Fibroblast of skin of left biceps (primary cell): ENCODE data around the gene SLC30A3.
"Not testable (repeated sequence)": the region's sequence is repeated elsewhere in the genome, so short reads cannot be mapped to it uniquely, and the experiment has no call there.

Experiments used
- DNase-seq, 2 experiments: peaks; one replicate each; pipeline ENCODE4 v3.0.0-alpha.2; 2013; ENCODE audit warnings: low read depth in 2 of 2

SLC30A3 gene, protein sequence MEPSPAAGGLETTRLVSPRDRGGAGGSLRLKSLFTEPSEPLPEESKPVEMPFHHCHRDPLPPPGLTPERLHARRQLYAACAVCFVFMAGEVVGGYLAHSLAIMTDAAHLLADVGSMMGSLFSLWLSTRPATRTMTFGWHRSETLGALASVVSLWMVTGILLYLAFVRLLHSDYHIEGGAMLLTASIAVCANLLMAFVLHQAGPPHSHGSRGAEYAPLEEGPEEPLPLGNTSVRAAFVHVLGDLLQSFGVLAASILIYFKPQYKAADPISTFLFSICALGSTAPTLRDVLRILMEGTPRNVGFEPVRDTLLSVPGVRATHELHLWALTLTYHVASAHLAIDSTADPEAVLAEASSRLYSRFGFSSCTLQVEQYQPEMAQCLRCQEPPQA

DNA sequence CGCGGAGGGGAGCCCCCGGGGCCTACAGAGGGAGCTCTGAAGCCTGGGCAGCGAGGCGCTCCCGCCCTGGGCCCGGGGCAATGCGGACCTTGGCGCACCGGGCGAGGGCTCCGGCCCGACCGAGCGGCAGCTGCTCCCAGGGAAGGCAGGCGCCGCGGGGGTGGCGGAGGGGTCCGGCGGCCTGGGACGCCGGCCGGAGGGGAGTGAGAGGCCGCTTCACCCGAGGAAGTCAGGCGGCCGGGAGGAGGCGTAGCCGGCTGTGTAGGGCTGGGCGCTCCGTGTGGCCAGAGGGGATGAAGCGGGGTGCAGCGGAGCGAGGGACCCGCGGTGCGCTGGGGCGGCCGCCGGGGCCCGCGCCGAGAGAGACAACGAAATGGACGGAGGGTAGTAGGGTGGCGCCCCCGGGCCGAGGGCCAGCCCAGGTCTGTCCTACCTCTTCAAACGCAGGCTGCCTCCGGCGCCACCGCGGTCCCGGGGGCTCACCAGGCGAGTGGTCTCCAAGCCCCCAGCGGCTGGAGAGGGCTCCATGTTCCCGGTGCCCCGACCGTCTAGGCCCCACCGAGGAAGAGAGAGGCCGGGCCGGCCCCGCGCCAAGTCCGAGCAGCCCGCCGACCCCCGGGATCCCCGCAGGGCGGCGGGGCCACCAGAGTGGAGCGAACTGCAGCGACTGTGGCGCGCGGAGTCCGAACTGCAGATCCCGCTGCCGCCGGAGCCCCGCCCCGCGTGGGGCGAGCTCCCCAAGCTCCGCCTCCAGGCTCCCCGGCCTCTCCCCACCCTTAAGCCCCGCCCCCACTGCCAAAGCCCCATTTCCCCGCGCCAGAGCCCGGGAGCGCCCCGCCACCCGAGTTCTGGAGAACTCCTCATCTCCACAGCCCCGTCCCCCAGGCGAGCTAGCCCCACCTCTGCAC, at the start of gene SLC30A3:
SLC30A3 (minus strand) TSS at position 669 of the 908 bp plus-strand sequence; CDS start at position 528, 141 bp downstream.
- no peak for DNase-seq

DNA sequence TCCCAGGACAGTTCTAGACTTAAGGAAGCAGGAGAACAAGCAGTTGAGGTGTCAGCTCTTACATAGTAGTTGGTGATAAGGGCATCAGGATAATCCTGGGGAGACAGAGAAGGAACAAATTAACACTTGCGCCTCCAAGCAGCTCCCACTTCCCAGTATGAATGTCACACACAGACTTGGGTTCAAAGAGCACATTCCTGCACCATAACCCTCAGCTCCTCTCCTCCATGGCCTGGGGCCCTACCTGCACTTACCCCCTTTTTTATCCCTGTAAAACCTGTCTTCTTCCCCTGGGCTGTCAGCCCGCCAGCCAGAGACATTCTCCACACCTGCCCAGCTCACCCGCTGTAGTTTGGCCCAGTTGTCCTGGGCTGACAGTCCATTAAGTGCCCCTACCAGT, 49.3 kb upstream of the SLC30A3 start:
- DNase-seq: no peak

DNA sequence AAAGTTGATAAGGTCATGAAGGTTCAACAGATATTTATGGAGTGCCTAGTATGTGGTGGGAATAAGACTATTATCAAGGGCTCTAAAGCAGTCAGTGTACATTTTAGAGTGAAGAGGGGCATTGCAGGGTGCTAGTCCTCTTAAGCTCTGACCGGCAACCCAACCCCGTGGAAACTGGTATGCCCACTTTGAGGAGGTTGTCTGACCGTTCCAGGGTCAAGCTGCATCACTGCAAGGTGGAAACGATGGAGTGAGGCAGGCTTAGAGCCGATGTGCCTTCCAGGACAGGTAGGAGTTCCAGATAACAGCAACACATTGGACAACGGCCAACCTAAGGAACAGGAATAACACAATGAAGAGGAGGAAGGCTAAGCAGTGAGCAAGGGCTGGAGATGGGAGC, 46.8 kb upstream of the SLC30A3 start:
- no peak for DNase-seq

DNA sequence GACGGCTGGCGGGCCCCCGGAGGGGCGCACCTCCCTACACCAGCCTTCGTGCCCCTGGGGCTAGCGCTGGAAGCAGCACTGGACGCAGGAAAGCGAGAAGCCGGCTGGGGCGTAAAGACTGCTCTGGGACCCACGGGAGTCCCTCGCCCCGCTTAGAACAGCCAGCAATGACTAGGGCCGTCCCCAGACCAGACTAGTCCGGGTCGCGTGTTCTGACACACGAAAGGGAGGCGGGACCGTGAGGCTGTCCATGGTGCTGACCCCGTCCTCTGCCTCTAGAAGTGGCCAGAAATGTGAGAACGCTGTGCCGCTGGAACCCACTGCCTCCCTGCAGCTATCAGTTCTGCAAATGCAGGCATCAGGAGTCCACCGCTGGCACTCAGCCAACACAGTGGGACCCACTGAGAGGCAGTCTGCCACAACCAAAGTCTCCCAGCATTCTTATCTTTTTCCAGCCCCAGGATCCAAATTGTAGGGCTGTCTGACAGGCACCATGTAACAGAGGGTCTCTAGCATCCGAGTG, 45.6 kb upstream of the SLC30A3 start, which contains the start of gene UCN:
UCN (minus strand) TSS at position 87 of the 523 bp plus-strand sequence. CDS start 550 bp downstream, outside the sequence.
- DNase-seq: no peak

DNA sequence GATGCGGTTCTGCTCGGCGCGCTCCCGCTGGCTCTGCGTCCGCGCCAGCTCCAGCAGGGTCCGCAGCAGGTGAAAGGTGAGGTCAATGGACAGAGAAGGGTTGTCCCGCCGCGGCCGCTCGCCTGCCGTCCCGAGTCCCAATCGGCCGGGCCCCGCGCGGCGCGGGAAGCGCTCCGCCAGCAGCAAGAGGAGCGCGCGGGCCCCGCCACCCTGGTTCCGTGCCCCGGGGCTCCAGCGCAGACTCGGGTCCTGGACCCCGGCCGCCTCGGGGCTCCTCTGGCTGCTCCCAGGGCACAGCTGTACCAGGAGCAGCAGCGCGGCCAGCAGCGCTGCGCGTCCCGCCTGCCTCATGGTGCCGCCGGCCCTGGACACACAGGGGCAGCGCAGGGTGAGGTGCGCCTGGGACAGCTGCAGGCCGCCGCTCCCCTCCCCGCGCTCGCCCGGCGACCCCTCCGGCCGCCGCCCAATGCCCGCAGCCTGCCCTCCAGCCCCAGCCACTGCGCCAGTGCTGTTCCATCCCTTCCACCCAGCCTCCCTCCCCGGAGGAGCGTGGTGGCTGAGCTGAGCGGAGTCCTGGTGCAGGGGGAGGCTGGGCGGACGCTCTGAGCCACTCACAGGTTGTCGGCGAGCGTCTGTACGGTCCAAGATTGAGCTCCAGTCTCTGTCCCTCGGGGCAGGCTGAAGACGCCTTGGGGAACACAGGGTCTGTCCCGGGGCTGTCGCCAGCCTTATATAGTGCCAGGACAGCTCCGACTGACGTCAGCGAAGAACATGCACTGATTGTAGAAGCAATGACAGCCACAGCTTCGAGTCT, 44.9 kb upstream of the SLC30A3 start:
- DNase-seq: no peak

DNA sequence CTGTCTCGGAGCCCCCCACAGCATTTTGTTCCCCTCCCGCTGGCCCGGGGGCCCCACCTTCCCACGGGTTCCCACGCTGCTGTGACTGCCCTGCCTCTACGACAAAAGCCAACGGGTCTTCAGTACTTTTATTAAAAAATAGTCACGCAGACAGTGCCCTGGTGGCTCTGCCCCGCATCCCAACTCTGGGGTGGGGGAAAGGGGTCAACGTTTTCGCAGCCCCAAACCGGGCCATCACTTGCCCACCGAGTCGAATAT, 44.4 kb upstream of the SLC30A3 start:
- no peak for DNase-seq

DNA sequence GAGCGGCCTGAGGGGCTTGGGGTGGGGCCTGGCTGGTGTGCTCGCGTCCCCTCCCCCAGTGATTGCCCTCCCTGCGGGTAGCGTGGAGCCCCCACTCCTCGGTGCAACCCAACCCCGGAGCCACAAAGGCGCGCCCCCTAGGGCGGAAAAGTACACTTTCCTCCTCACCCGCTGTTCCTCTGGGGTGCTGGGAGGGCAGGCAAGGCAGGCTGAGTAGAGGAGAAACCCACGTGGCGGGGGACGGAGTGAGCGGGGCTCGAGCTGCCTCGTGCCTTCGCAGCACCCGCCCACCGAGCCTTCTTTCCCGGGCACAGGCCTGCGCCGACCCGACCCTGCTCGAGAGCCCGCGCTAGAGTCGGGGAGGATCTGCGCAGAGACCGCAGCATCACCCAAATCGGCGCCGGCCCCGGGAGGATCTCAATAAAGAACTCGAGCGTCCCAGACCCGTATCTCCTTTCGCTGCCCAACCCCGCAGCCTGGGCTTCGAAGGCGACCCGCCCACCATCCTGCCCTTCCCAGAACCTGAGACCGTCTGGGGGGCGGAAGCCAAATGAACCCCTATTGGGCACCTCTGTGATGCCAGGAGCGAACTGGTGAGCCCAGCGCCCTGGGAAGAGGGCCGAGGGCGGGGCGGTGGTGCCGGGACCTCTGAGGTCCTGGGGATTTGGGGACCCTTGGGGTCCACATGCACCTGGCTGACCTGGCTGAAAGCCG, 43.9 kb upstream of the SLC30A3 start:
- DNase-seq: no peak

DNA sequence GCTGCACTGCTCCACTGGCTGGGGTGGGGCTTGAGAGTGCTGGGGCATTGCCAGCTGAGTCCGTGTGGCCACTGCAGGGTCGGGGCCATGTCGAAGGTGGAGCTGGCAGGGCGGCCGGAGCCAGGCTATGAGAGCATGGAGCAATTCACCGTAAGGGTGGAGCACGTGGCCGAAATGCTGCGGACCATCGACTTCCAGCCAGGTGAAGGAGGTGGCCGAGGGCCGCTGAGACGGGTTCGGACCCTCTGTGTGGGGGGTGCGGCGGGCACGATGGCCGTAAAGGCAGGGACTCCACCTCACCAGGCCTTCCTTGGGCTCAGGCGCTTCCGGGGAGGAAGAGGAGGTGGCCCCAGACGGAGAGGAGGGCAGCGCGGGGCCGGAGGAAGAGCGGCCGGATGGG, 43.3 kb upstream of the SLC30A3 start:
- DNase-seq: no peak

DNA sequence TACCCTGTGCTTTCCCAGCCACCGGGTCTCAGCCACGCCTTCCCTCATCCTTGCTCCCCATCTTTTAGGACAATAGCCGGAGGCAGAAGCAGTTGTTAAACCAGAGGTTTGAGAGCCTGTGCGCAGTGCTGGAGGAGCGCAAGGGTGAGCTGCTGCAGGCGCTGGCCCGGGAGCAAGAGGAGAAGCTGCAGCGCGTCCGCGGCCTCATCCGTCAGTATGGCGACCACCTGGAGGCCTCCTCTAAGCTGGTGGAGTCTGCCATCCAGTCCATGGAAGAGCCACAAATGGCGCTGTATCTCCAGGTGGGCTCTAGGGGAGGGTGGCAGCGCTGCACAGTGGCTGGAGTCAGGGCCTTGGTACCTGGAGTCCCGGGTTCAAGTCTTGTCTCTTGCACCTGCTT, 42.7 kb upstream of the SLC30A3 start:
- no peak for DNase-seq

DNA sequence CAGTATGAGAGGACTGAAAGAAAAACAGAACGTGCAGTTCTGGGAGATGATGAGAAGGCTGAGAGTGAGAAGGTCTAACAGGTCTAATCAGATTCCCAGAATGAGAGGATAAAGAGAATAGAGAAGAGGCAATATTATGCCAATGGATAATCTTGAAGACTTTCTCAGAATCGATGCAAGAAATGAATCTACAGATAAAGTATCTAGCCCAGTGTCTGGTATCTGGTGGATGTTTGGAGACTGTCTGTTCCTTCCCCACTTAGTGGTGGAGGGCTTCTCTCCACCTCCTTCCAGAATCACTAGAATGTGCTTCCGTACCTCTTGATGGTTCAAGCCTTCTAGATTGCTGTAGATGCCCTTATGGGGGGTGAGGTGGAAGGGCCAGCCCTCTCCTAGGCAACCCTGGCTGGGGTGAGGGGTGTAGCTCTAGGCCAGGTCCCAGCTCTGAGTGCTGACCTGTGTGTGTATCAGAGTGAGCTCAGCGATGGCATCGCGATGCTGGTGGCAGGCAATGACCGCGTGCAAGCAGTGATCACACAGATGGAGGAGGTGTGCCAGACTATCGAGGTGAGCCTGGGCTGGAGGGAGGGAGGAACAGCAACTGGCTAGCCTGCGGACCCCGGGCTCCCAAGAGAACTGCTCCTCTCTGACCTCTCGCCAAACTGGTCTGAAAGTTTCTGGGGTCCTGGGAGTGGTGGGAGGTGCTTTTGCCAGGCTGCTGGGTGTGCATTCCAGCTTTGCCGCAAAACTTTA, 41.8 kb upstream of the SLC30A3 start:
- no peak for DNase-seq

DNA sequence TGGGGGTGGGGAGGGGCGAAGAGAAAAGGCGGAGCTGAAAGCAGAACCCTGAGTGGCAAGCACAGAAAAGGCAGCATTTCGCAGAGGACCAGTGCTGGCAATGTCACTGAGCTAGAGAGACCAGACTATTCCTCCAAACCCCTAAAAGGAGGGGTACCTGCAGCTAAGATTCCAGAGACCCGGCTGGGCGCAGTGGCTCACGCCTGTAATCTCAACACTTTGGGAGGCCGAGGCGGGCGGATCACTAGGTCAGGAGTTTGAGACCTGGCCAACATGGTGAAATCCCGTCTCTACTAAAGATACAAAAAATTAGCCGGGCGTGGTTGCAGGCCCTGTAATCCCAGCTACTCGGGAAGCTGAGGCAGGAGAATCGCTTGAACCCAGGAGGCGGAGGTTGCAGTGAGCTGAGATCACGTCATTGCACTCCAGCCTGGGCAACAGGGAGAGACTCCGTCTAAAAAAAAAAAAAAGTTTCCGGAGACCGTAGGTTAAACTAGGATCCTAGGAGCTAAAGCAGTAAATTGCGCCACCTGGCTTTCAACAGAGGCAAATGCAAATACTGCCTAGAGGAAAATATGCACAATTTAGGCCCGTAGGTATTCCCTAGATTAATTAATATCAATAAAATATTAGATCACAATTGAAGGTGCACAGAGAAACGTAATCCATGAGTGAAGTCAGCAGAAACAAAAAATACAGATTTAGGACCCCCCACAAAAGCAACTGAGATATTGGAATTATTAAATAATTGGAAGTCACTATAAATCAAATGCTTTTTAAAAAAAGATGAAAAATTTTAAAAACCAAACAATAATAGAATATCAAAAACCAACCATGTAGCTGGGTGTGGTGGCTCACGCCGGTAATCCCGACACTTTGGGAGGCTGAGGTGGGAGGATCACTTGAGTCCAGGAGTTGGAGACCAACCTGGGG, 40.5 kb upstream of the SLC30A3 start:
- peak; percentile 36 to 41 for DNase-seq

DNA sequence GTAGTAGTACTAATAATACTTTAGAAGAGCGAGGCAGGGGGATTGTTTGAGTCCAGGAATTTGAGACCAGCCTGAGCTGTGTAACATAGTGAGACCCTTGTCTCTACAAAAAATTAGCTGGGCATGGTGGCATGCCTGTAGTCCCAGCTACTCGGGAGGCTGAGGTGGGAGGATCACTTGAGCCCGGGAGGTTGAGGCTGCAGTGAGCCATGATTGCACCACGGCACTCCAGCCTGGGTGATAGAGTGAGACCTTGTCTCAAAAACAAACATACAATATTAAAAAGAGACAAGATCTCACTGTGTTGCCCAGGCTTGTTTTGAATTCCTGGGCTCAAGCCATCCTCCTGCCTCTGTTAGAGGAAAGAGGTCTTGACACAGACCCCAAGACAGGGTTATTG, 37.8 kb upstream of the SLC30A3 start:
- not testable (repeated sequence) for DNase-seq

DNA sequence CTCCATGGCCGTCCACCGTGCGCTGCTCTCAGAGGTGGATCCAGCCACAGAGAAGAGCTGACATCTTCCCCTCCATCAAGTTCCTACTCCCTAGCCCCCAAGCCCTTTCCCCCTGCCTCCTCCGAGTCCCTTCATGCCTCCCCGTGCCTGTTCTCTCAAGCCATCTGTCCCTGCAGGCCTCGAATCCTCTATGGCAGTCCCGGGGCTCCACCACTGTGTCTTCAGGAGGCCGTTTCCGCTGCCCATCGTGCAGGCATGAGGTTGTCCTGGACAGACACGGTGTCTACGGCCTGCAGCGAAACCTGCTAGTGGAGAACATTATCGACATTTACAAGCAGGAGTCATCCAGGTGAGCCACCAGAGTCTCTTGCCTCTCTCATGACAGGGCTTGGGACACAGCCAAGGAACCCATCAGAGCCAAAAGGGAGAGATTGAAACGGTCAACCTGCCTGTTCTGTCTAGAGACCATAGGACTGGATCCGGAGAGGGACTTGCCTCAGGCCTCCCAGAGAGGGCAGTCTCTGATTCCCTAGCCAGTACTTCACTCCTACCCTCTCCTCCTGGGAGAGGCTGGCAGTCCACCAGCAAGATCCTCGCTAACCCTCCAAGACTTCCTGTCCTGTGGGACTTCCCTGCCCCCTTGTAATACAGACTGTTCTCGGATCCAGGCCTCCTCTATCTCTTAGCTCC, 35.7 kb upstream of the SLC30A3 start:
- DNase-seq: no peak

DNA sequence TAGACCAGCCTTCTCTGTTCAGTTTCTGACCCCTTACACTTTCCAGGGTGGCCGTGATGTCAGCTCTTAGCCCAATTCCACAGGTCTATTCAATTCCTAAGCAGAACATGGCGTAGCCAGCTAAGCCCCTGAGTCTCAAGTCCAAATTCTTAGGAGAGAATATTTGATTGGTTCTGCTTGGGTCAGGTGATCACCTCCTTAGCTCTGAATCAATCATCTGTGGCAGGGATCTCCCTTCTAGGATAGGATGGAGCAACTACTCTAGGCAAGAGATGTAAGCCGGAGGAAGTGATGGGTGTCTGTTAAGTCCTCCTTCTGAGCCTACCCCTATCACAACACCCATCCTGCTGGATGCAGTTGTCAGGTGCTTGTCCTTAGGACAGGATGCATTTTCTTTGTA, 34.3 kb upstream of the SLC30A3 start:
- no peak for DNase-seq

DNA sequence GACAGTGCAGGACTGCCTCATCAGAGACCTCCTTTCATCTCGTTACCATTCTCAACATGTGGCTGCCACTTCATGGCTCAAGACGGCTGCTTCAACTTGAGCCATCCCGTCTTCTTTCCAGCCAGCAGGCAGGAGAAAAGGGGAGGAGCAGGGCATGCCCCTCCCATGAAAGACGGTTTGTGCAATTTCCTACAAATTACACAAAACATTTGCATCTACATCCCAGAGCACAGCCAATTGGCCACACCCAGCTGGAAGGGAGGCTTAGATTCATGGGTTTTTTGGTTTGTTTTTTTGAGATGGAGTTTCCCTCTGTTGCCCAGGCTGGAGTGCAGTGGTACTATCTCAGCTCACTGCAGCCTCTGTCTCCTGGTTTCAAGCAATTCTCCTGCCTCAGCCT, 33.6 kb upstream of the SLC30A3 start:
- no peak for DNase-seq

DNA sequence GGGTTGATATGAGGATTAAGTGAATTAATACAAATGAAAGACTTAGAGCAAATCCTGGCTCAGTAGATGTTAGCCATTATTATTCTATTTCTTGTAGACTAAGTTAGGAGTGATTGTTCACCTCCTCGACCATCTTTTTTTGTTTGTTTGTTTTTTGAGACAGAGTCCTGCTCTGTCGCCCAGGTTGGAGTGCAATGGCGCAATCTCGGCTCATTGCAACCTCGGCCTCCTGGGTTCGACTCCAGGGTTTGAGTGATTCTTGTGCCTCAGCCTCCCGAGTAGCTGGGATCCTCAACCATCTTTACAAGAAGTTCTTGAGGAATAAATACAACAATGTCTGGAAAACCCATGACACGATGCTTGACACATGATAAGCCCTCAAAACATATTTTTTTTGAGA, 32.1 kb upstream of the SLC30A3 start:
- DNase-seq: no peak

DNA sequence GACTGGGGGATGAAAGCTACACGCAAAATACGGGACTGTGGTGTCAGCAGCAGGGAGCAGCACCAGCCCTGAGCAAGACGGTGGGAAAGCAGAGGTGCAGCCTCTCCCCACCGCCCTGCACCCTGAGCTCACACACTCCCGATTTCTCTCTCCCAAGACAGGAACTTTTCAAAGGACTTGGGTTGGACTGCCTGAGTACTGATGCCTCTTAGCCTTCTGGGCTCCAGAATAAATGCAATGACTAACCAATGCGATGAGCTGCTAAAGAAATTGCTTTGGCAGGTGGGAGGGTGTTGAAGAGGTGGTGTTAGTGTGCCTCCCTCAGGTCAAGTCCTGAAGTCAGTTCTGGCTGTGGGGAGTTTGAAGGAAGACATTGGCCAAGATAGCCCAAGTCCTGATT, 29.0 kb upstream of the SLC30A3 start:
- no peak for DNase-seq

DNA sequence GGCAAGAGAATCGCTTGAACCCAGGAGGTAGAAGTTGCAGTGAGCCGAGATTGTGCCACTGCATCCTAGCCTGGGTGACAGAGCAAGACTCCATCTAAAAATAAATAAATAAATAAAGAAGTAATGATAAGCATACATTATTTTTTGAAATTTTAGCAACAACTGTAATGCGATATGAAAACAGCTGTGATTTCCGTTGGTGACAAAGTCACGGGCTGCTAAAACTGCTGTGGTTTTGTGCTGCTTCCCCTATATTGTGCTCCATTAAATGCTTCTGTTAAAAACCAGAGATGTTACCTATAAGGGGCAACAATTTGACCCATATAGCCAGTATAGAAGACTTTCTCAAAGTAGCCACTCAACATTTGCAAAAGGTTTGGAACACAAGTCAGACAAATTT, 27.7 kb upstream of the SLC30A3 start:
- no peak for DNase-seq

DNA sequence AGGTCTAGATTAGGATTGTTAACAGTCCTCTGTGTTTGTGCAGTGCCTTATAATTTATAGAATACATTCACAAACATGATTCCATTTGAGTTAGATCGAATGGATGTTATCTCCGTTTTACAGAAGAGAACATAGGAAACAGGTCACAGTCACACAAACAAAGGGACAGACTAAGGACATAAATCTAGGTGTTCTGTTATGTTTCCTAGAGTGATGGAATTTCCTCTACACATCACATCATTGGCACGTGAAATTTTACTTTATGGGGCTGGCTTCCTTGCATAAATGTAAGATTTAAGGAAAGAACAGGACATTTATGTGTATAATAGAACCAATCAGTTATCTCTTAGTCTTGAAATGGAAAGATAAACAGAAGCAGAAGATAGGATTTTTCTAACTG, 25.8 kb upstream of the SLC30A3 start:
- no peak for DNase-seq
